ENCODE data around the gene TTC39C. TPM values are rescaled to one million over a fixed set of nuclear protein-coding genes. Genes with fewer than 3 reads are reported as not detected.

TTC39C gene
- total and polyA plus RNA-seq, 2 experiments from 2014 or later = 69.4 to 136 TPM

GRCh38 chr18:24006712-24007313, 7.7 kb upstream of the TTC39C start (continued):
- TF ChIP-seq NANOG (IDR thresholded peaks at IDR 0.05; ENCODE audit: borderline replicate concordance) (no peak), REST (IDR thresholded peaks at IDR 0.05; ENCODE audit: unreplicated experiment) (no peak), EZH2phosphoT487 (IDR thresholded peaks at IDR 0.05; ENCODE audit: unreplicated experiment) (no peak)

- Mint-ChIP-seq H3K9me3 (no peaks in the 10 kb centered on the region), H3K4me1 (no peaks in the 10 kb centered on the region), H3K27ac (no peak overlapping the region), H3K36me3 (ENCODE audit: low read depth) (no peaks in the 10 kb centered on the region), H3K27me3 (ENCODE audit: insufficient read depth, low read depth, poor library complexity) (peaks cover 4% of the 10 kb centered on the region), H3K4me3 (no peak overlapping the region)
- Histone ChIP-seq H3F3A (replicated peaks; ENCODE audit: low read depth) (peaks cover 4% of the 10 kb centered on the region; the same call in 1 of the 2 replicates), H3K27me3 (ENCODE audit: insufficient read depth) (no peaks in the 10 kb centered on the region), H3K79me2 (replicated peaks; ENCODE audit: insufficient read depth) (no peaks in the 10 kb centered on the region), H3K4me1 (ENCODE audit: insufficient read depth) (peaks cover 8% of the 10 kb centered on the region), H3K36me3 (ENCODE audit: insufficient read depth) (no peaks in the 10 kb centered on the region), H4K20me1 (replicated peaks; ENCODE audit: insufficient read depth) (no peaks in the 10 kb centered on the region), H3K4me2 (no peak overlapping the region), H3K27ac (ENCODE audit: low read depth) (no peak overlapping the region), H2AFZ (peak overlapping the region; percentile 19; the same call in 1 of the 2 replicates), H3K4me3 (no peak overlapping the region), H3K9me2 (ENCODE audit: insufficient read depth) (no peaks in the 10 kb centered on the region; the same call in 1 of the 2 replicates)
- DNase-seq (ENCODE audit: low spot score) (no peak), ATAC-seq (no peak)
- TF ChIP-seq JUNB (IDR thresholded peaks at IDR 0.05; ENCODE audit: unreplicated experiment) (no peak), ZNF114 (CRISPR knock-in tag; IDR thresholded peaks at IDR 0.05) (no peak), POLR2AphosphoS5 (IDR thresholded peaks at IDR 0.05; ENCODE audit: low read depth) (no peak), STAT1 (IDR thresholded peaks at IDR 0.05; ENCODE audit: unreplicated experiment) (no peak), EZH2phosphoT487 (IDR thresholded peaks at IDR 0.05; ENCODE audit: unreplicated experiment) (no peak), ZNF331 (CRISPR knock-in tag; IDR thresholded peaks at IDR 0.05; ENCODE audit: low read depth) (no peak), NANOG (IDR thresholded peaks at IDR 0.05; ENCODE audit: borderline replicate concordance) (no peak), ETS1 (IDR thresholded peaks at IDR 0.05) (no peak), EZH2 (IDR thresholded peaks at IDR 0.05; ENCODE audit: low read depth, unreplicated experiment) (no peak)
- TF ChIP-seq, protein P1, sequence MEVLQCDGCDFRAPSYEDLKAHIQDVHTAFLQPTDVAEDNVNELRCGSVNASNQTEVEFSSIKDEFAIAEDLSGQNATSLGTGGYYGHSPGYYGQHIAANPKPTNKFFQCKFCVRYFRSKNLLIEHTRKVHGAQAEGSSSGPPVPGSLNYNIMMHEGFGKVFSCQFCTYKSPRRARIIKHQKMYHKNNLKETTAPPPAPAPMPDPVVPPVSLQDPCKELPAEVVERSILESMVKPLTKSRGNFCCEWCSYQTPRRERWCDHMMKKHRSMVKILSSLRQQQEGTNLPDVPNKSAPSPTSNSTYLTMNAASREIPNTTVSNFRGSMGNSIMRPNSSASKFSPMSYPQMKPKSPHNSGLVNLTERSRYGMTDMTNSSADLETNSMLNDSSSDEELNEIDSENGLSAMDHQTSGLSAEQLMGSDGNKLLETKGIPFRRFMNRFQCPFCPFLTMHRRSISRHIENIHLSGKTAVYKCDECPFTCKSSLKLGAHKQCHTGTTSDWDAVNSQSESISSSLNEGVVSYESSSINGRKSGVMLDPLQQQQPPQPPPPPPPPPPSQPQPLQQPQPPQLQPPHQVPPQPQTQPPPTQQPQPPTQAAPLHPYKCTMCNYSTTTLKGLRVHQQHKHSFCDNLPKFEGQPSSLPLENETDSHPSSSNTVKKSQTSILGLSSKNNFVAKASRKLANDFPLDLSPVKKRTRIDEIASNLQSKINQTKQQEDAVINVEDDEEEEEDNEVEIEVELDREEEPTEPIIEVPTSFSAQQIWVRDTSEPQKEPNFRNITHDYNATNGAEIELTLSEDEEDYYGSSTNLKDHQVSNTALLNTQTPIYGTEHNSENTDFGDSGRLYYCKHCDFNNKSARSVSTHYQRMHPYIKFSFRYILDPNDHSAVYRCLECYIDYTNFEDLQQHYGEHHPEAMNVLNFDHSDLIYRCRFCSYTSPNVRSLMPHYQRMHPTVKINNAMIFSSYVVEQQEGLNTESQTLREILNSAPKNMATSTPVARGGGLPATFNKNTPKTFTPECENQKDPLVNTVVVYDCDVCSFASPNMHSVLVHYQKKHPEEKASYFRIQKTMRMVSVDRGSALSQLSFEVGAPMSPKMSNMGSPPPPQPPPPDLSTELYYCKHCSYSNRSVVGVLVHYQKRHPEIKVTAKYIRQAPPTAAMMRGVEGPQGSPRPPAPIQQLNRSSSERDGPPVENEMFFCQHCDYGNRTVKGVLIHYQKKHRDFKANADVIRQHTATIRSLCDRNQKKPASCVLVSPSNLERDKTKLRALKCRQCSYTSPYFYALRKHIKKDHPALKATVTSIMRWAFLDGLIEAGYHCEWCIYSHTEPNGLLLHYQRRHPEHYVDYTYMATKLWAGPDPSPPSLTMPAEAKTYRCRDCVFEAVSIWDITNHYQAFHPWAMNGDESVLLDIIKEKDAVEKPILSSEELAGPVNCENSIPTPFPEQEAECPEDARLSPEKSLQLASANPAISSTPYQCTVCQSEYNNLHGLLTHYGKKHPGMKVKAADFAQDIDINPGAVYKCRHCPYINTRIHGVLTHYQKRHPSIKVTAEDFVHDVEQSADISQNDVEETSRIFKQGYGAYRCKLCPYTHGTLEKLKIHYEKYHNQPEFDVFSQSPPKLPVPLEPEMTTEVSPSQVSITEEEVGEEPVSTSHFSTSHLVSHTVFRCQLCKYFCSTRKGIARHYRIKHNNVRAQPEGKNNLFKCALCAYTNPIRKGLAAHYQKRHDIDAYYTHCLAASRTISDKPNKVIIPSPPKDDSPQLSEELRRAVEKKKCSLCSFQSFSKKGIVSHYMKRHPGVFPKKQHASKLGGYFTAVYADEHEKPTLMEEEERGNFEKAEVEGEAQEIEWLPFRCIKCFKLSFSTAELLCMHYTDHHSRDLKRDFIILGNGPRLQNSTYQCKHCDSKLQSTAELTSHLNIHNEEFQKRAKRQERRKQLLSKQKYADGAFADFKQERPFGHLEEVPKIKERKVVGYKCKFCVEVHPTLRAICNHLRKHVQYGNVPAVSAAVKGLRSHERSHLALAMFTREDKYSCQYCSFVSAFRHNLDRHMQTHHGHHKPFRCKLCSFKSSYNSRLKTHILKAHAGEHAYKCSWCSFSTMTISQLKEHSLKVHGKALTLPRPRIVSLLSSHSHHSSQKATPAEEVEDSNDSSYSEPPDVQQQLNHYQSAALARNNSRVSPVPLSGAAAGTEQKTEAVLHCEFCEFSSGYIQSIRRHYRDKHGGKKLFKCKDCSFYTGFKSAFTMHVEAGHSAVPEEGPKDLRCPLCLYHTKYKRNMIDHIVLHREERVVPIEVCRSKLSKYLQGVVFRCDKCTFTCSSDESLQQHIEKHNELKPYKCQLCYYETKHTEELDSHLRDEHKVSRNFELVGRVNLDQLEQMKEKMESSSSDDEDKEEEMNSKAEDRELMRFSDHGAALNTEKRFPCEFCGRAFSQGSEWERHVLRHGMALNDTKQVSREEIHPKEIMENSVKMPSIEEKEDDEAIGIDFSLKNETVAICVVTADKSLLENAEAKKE (CRISPR knock-in tag; IDR thresholded peaks at IDR 0.05) = no peak
- TF ChIP-seq, protein P2, sequence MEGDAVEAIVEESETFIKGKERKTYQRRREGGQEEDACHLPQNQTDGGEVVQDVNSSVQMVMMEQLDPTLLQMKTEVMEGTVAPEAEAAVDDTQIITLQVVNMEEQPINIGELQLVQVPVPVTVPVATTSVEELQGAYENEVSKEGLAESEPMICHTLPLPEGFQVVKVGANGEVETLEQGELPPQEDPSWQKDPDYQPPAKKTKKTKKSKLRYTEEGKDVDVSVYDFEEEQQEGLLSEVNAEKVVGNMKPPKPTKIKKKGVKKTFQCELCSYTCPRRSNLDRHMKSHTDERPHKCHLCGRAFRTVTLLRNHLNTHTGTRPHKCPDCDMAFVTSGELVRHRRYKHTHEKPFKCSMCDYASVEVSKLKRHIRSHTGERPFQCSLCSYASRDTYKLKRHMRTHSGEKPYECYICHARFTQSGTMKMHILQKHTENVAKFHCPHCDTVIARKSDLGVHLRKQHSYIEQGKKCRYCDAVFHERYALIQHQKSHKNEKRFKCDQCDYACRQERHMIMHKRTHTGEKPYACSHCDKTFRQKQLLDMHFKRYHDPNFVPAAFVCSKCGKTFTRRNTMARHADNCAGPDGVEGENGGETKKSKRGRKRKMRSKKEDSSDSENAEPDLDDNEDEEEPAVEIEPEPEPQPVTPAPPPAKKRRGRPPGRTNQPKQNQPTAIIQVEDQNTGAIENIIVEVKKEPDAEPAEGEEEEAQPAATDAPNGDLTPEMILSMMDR (conservative IDR thresholded peaks at IDR 0.05; ENCODE audit: low read depth in 2 of 2) = no peak
Observed at GRCh38 chr18:24009246-24009645, 5.3 kb upstream of the TTC39C start.

Measured in GM23338 (cell line).